Tibial nerve (tissue), 4 donors: ENCODE results near the gene LNX2. TPM values are rescaled to one million over a fixed set of nuclear protein-coding genes. Genes with fewer than 3 reads are reported as not detected.
A peak's percentile ranks its signal among the peaks of the same experiment; 100 is the strongest.

Experiments used
- DNase-seq, 2 donors: peaks; one replicate each; pipeline ENCODE4 v3.0.0-alpha.2; 2019; ENCODE audit warnings: low spot score in 2 of 2
- H3K27ac ChIP-seq, 4 donors: fragments of 200-600 bp; sonication (generic) in 3 of 4; one replicate each; pipeline ENCODE4 v1.5.1; 2017 to 2019; ENCODE audit warnings: mild to moderate bottlenecking in 1 of 4
- H3K27me3 ChIP-seq, 2 donors: fragments of 200-600 bp; sonication (generic) in 1 of 2; one replicate each; pipeline versions ENCODE4 v1.5.1 to v1.6.0; 2017 to 2019
- H3K36me3 ChIP-seq, 3 donors: fragments of 200-600 bp; sonication (generic); one replicate each; pipeline ENCODE4 v1.5.1; 2018 to 2019
- H3K4me1 ChIP-seq, 4 donors: fragments of 200-600 bp; sonication (generic) in 3 of 4; one replicate each; pipeline ENCODE4 v1.5.1; 2017 to 2019
- H3K4me3 ChIP-seq, 4 donors: fragments of 200-600 bp; sonication (generic) in 3 of 4; one replicate each; pipeline ENCODE4 v1.5.1; 2017 to 2019; ENCODE audit warnings: mild to moderate bottlenecking in 1 of 4, moderate library complexity in 1 of 4
- H3K9me3 ChIP-seq, 4 donors: fragments of 200-600 bp; sonication (generic) in 3 of 4; one replicate each; pipeline ENCODE4 v1.5.1; 2017 to 2019
- EP300 ChIP-seq, 2 donors: sonication (generic); formaldehyde crosslinking; IDR thresholded peaks; one replicate each; pipeline ENCODE4 v1.6.1; 2017; ENCODE audit warnings: antibody characterized with exemption in 2 of 2, mild to moderate bottlenecking in 1 of 2
- POLR2A ChIP-seq, 2 donors: fragments of 450-650 bp; IDR thresholded peaks; one replicate each; pipeline ENCODE4 v1.6.1; 2017; ENCODE audit warnings: antibody characterized with exemption in 2 of 2, mild to moderate bottlenecking in 2 of 2, moderate library complexity in 2 of 2
- WGBS, 2 donors: methylation state at CpG; one replicate each; pipeline ENCODE4 v1.1.5; 2018; 5-methylcytosine and 5-hydroxymethylcytosine counted together
- total RNA-seq, 4 donors: library from RNA; depleted of rRNA; stranded (reverse); fragments of >200 nt; gene quantifications; one replicate each; pipeline ENCODE4 v1.1.0, GENCODE V29; 2016
- TF ChIP-seq, protein P1 (sequence below), 5 experiments: fragments of 200-600 bp in 3 of 5; fragments of 450-650 bp in 2 of 5; sonication (generic) in 3 of 5; IDR thresholded peaks; one replicate each; pipeline ENCODE4 v1.5.1; 2016 to 2019; ENCODE audit warnings: antibody characterized with exemption in 5 of 5, mild to moderate bottlenecking in 3 of 5, moderate library complexity in 2 of 5

Gene LNX2
- total RNA-seq, 4 donors from 2014 or later, result 4.6 to 7.3 (median 6.7) TPM

DNA sequence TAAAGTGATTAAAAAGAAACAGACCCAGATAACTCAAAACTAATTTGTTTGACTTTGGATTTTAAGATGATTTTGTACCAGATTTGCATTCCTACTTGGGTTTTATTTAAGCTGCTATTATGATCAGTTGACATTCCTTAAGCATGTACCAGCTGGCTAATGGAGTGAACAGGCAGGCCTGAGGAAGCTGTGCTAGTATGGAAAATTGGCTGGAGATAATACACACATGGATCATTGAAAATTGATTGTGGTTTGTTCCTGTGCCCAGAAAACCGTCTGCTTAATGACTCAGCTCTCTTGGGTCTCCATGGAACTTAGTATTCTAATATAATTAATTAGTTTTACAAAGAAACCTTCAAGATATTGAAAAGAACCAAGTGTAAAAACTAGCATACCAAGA, 24.0 kb upstream of the LNX2 start:
- peaks cover 0 to 48% (median 9%) of the 10 kb centered on the region in 4 donors for H3K4me1 ChIP-seq
- H3K9me3 ChIP-seq, result no peaks in the 10 kb centered on the region
- TF ChIP-seq POLR2A (IDR thresholded peaks at IDR 0.05), result no peak
- no peak for TF ChIP-seq EP300 (IDR thresholded peaks at IDR 0.05)
- TF ChIP-seq, protein P1, sequence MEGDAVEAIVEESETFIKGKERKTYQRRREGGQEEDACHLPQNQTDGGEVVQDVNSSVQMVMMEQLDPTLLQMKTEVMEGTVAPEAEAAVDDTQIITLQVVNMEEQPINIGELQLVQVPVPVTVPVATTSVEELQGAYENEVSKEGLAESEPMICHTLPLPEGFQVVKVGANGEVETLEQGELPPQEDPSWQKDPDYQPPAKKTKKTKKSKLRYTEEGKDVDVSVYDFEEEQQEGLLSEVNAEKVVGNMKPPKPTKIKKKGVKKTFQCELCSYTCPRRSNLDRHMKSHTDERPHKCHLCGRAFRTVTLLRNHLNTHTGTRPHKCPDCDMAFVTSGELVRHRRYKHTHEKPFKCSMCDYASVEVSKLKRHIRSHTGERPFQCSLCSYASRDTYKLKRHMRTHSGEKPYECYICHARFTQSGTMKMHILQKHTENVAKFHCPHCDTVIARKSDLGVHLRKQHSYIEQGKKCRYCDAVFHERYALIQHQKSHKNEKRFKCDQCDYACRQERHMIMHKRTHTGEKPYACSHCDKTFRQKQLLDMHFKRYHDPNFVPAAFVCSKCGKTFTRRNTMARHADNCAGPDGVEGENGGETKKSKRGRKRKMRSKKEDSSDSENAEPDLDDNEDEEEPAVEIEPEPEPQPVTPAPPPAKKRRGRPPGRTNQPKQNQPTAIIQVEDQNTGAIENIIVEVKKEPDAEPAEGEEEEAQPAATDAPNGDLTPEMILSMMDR (IDR thresholded peaks at IDR 0.05), result no peak
- H3K4me3 ChIP-seq, result no peak overlapping the region
- DNase-seq, result no peak
- no peaks in the 10 kb centered on the region for H3K27me3 ChIP-seq
- WGBS, 2 donors, result 7 to 8% methylated on average over 1 of the region's 1 CpG
- H3K27ac ChIP-seq, result peak overlapping the region in 1 of 4 donors; percentile 23
- H3K36me3 ChIP-seq, result peaks cover 0 to 11% (median 5%) of the 10 kb centered on the region in 3 donors

DNA sequence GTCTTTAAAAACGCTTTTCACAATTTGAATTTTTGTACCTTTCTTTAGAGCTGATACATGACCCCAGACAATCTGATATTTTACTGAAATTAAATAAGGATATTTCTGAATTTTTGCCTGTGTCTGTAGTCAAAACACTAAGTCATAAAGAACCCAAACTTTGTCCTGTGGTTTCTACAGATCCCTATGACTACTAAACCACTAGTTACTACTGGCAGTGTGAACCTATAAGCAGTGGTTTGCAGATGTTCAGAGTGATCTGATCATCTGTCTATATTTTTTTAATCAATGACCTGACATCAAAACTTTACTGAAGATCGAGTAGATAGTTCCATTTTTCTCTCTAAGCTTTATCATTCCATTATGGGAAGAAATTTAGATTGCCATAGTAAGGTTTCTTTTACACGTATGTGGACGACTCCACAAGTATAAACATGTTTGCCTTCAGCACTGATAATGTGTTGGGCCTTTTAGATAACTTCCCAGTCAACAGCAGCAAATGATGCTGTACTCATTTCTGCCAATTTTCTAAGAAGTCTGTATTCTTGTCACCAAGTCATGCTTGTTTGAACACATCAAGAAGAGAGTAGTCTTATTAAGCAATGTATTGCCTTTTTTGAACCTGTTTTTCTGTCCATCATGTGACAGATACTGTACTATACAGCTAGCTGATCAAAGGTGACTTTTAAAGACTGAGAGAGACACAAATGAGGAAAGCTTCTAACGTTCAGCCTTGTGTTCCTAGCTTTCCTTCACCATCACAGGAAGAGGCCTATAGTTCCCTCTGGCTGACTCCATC, 23.2 kb upstream of the LNX2 start:
- Histone ChIP-seq H3K4me3 (no peak overlapping the region), H3K4me1 (peaks cover 0 to 55% (median 15%) of the 10 kb centered on the region in 4 donors), H3K36me3 (peaks cover 0 to 4% (median 0%) of the 10 kb centered on the region in 3 donors), H3K9me3 (no peaks in the 10 kb centered on the region), H3K27ac (peak overlapping the region in 1 of 4 donors; percentile 23), H3K27me3 (no peaks in the 10 kb centered on the region)
- 77 to 84% methylated on average over 5 of the region's 5 CpGs for WGBS, 2 donors
- TF ChIP-seq EP300 (IDR thresholded peaks at IDR 0.05), result no peak
- TF ChIP-seq POLR2A (IDR thresholded peaks at IDR 0.05), result no peak
- TF ChIP-seq, protein P1 (IDR thresholded peaks at IDR 0.05), result no peak
- DNase-seq, result no peak

DNA sequence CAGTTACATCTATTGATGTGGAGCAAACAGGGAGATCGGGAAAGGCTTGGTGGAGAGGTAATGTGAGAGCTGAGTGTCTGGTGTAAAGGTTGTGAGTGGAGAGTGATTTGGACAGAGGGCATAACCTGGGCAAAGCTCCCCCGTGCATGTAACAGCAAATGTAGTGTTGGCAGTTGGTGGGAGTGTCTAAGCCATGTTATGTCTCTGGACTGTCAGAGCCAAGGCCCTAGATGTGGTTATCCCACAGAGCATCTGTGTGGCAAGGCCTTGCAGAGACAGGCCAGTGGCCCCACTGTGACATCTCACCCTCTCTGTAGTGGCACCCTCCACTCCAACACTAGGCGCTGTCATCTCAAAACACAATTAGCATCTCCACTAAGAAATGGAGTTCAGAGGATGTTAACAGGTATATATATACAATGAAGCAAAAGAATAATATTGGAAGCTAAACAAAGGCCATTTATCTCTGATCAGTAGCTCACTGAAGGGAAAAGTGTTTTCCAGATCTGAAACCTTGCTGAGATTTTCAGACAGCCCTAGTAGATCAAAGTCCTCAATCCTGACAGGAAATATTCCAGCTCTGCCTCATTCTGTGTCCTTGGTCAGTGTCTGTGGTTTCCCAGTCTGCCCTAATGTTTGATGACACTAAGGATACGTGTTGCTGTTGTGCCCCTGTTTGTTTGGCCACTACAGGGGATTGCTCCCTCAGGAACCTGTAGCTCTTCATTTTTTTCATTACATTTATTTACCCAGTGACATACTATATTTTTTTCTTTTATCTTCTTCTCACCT, 21.6 kb upstream of the LNX2 start:
- no peak for DNase-seq
- TF ChIP-seq, protein P1 (IDR thresholded peaks at IDR 0.05), result no peak
- TF ChIP-seq POLR2A (IDR thresholded peaks at IDR 0.05), result no peak
- TF ChIP-seq EP300 (IDR thresholded peaks at IDR 0.05), result no peak
- Histone ChIP-seq H3K27ac (no peak overlapping the region), H3K4me3 (no peak overlapping the region), H3K36me3 (no peaks in the 10 kb centered on the region), H3K27me3 (no peaks in the 10 kb centered on the region), H3K4me1 (peaks cover 0 to 68% (median 17%) of the 10 kb centered on the region in 4 donors), H3K9me3 (no peaks in the 10 kb centered on the region)
- WGBS, 2 donors, result 80 to 84% methylated on average over 4 of the region's 4 CpGs

DNA sequence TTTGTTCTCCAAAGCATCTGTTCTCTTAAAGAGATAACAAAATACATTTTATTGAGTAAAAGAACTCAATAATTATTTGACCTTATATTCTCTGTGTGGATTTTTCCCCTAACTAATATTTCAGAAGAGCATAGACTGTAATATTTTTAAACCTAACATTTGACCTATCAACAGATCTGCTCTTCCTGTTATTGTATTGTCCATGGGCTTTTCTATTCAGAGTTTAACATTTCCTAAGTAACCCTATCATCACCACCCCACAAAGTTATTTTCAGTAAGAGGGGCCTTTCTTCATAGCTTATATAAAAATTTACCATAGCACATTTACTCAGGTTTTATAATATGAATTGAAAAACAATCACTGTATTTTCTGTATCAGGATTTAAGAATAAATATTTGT, 18.9 kb upstream of the LNX2 start:
- peaks cover 0 to 62% (median 14%) of the 10 kb centered on the region in 4 donors for H3K4me1 ChIP-seq

More for the DNA sequence above, 18.9 kb upstream of the LNX2 start:
- Histone ChIP-seq H3K27ac (peak overlapping the region in 2 of 4 donors; percentile 51 to 56), H3K9me3 (no peaks in the 10 kb centered on the region), H3K4me3 (no peak overlapping the region), H3K36me3 (no peaks in the 10 kb centered on the region), H3K27me3 (no peaks in the 10 kb centered on the region)
- no peak for TF ChIP-seq POLR2A (IDR thresholded peaks at IDR 0.05)
- no peak for TF ChIP-seq EP300 (IDR thresholded peaks at IDR 0.05)
- TF ChIP-seq, protein P1 (IDR thresholded peaks at IDR 0.05), result no peak
- DNase-seq, result no peak
